GM23338 (cell line): ENCODE data around the gene SPG7. TPM values are rescaled to one million over a fixed set of nuclear protein-coding genes. Genes with fewer than 3 reads are reported as not detected.

ENCODE experiments used
- ATAC-seq: fragments of 200-7000 bp; cut with Tn5 transposase; 3 replicates; pipeline ENCODE4 v1.9.1; 2020
- DNase-seq: peaks from one replicate; pipeline ENCODE4 v3.0.0-alpha.2; 2015; ENCODE audit warnings: low spot score
- H2AFZ ChIP-seq: fragments of 200-600 bp; sonication (generic); 2 replicates; pipeline ENCODE4 v1.8.0; 2016; ENCODE audit warnings: antibody characterized with exemption, mild to moderate bottlenecking, moderate library complexity
- H3F3A ChIP-seq: fragments of 200-600 bp; sonication (generic); replicated peaks from 2 replicates; pipeline ENCODE4 v1.8.0; 2017; ENCODE audit warnings: antibody characterized with exemption, mixed run types, low read depth
- H3K27ac ChIP-seq: fragments of 200-600 bp; sonication (generic); 2 replicates; pipeline ENCODE4 v1.6.1; 2016; ENCODE audit warnings: low read depth
- H3K27me3 ChIP-seq: fragments of 200-600 bp; sonication (generic); 2 replicates; pipeline ENCODE4 v1.8.0; 2016; ENCODE audit warnings: mild to moderate bottlenecking, mixed run types, moderate library complexity; ENCODE audit not compliant: insufficient read depth
- H3K36me3 ChIP-seq: fragments of 200-600 bp; sonication (generic); 2 replicates; pipeline ENCODE4 v1.8.0; 2016; ENCODE audit warnings: mild to moderate bottlenecking; ENCODE audit not compliant: insufficient read depth
- H3K4me1 ChIP-seq: fragments of 200-600 bp; sonication (generic); 2 replicates; pipeline ENCODE4 v1.8.0; 2016; ENCODE audit warnings: mild to moderate bottlenecking, moderate library complexity; ENCODE audit not compliant: insufficient read depth
- H3K4me2 ChIP-seq: fragments of 200-600 bp; sonication (generic); 2 replicates; pipeline ENCODE4 v1.7.1; 2017; ENCODE audit warnings: mixed run types
- H3K4me3 ChIP-seq: fragments of 200-600 bp; sonication (generic); 2 replicates; pipeline ENCODE4 v1.6.1; 2016; ENCODE audit warnings: mixed run types
- H3K79me2 ChIP-seq: fragments of 200-600 bp; sonication (generic); replicated peaks from 2 replicates; pipeline ENCODE4 v1.8.0; 2017; ENCODE audit warnings: mild to moderate bottlenecking; ENCODE audit not compliant: insufficient read depth
- H3K9me2 ChIP-seq: fragments of 200-600 bp; sonication (generic); 2 replicates; pipeline ENCODE4 v1.8.0; 2017; ENCODE audit not compliant: insufficient read depth
- H4K20me1 ChIP-seq: fragments of 200-600 bp; sonication (generic); replicated peaks from 2 replicates; pipeline ENCODE4 v1.8.0; 2017; ENCODE audit warnings: mild to moderate bottlenecking; ENCODE audit not compliant: insufficient read depth
- H3K27ac Mint-ChIP-seq: 2 replicates; pipeline ENCODE4 v1.8.0; 2020; ENCODE audit warnings: inconsistent platforms, mild to moderate bottlenecking, moderate library complexity, mixed read lengths
- H3K27me3 Mint-ChIP-seq: 3 replicates; pipeline ENCODE4 v1.8.0; 2022; ENCODE audit warnings: low read depth, mild to moderate bottlenecking, moderate library complexity, mixed read lengths, inconsistent platforms; ENCODE audit not compliant: insufficient read depth, poor library complexity
- H3K36me3 Mint-ChIP-seq: 3 replicates; pipeline ENCODE4 v1.8.0; 2021; ENCODE audit warnings: low read depth, mild to moderate bottlenecking, inconsistent platforms, moderate library complexity, mixed read lengths
- H3K4me1 Mint-ChIP-seq: 3 replicates; pipeline ENCODE4 v1.8.0; 2020; ENCODE audit warnings: mild to moderate bottlenecking, inconsistent platforms, mixed read lengths
- H3K4me3 Mint-ChIP-seq: 3 replicates; pipeline ENCODE4 v1.8.0; 2021; ENCODE audit warnings: moderate library complexity, mild to moderate bottlenecking, inconsistent platforms, mixed read lengths
- H3K9me3 Mint-ChIP-seq: 3 replicates; pipeline ENCODE4 v1.8.0; 2020; ENCODE audit warnings: moderate library complexity, mild to moderate bottlenecking, inconsistent platforms, mixed read lengths
- CREB1 ChIP-seq: fragments of 250-450 bp; sonication (Bioruptor Pico); IDR thresholded peaks from 2 replicates; pipeline ENCODE4 v1.5.0; 2020; ENCODE audit warnings: low read depth, mild to moderate bottlenecking, moderate library complexity
- CTCF ChIP-seq, 2 experiments: fragments of 200-600 bp in 1 of 2; sonication (generic) in 1 of 2; conservative IDR thresholded peaks; 2 replicates each; pipeline versions ENCODE4 v1.5.1 to v1.6.1; 2016 to 2017; ENCODE audit warnings: antibody characterized with exemption in 2 of 2, low read depth in 2 of 2, mild to moderate bottlenecking in 2 of 2, moderate library complexity in 1 of 2
- ETS1 ChIP-seq: IDR thresholded peaks from 2 replicates; pipeline ENCODE4 v1.6.1; 2016; ENCODE audit warnings: antibody characterized with exemption
- EZH2 ChIP-seq: fragments of 200-600 bp; sonication (generic); IDR thresholded peaks from one replicate; pipeline ENCODE4 v1.8.0; 2017; ENCODE audit warnings: antibody characterized with exemption, mild to moderate bottlenecking, low read depth; ENCODE audit not compliant: unreplicated experiment
- EZH2phosphoT487 ChIP-seq: fragments of 200-600 bp; sonication (generic); IDR thresholded peaks from one replicate; pipeline ENCODE4 v1.8.1; 2018; ENCODE audit warnings: antibody characterized with exemption; ENCODE audit not compliant: unreplicated experiment
- JUNB ChIP-seq: IDR thresholded peaks from one replicate; pipeline ENCODE4 v1.6.1; 2016; ENCODE audit warnings: antibody characterized with exemption; ENCODE audit not compliant: unreplicated experiment
- NANOG ChIP-seq: IDR thresholded peaks from 2 replicates; pipeline ENCODE4 v1.6.1; 2016; ENCODE audit warnings: antibody characterized with exemption, borderline replicate concordance
- POLR2AphosphoS5 ChIP-seq: IDR thresholded peaks from 2 replicates; pipeline ENCODE4 v1.6.1; 2016; ENCODE audit warnings: antibody characterized with exemption, low read depth
- REST ChIP-seq: IDR thresholded peaks from one replicate; pipeline ENCODE4 v1.6.1; 2018; ENCODE audit warnings: antibody characterized with exemption; ENCODE audit not compliant: unreplicated experiment
- ZNF114 ChIP-seq: fragments of 250-450 bp; sonication (Bioruptor Pico); IDR thresholded peaks from 2 replicates; pipeline ENCODE4 v1.5.0; 2020; ENCODE audit warnings: mild to moderate bottlenecking, moderate library complexity
- ZNF331 ChIP-seq: fragments of 250-450 bp; sonication (Bioruptor Pico); IDR thresholded peaks from 2 replicates; pipeline ENCODE4 v1.5.0; 2020; ENCODE audit warnings: low read depth, mild to moderate bottlenecking, moderate library complexity
- polyA plus RNA-seq: library from polyadenylated mRNA; unstranded; fragments of >200 nt; fragmentation: Nextera tagmentation; extraction: Ambion mirVana; gene quantifications from 2 replicates; pipeline ENCODE4 v1.2.1, GENCODE V29; 2016
- total RNA-seq: library from RNA; depleted of rRNA; stranded (reverse); fragments of >200 nt; shearing (Covaris generic); gene quantifications from 2 replicates; pipeline ENCODE4 v1.2.3, GENCODE V29; 2014

The SPG7 gene
- total and polyA plus RNA-seq, 2 experiments from 2014 or later, result 77.1 to 267 TPM

- TF ChIP-seq CTCF (conservative IDR thresholded peaks at IDR 0.05; ENCODE audit: low read depth in 2 of 2), result no peak
- no peak for TF ChIP-seq EZH2phosphoT487
- TF ChIP-seq NANOG, result no peak
These were observed 16.1 kb upstream of the SPG7 start (continued) for GRCh38 chr16:89491974-89492687.

GRCh38 chr16:89493776-89494175, 14.4 kb upstream of the SPG7 start:
- no peak for TF ChIP-seq CREB1 (CRISPR knock-in tag)
- TF ChIP-seq ZNF331 (CRISPR knock-in tag), result no peak
- TF ChIP-seq ETS1, result no peak
- no peak for TF ChIP-seq ZNF114 (CRISPR knock-in tag)
- TF ChIP-seq JUNB, result no peak
- Mint-ChIP-seq H3K36me3 (peaks cover 6% of the 10 kb centered on the region; the same call in 2 of the 3 replicates), H3K27ac (no peak overlapping the region), H3K9me3 (no peaks in the 10 kb centered on the region; the same call in 1 of the 3 replicates), H3K4me3 (no peak overlapping the region), H3K27me3 (peaks cover 23% of the 10 kb centered on the region), H3K4me1 (peaks cover 13% of the 10 kb centered on the region; the same call in 2 of the 3 replicates)
- no peak for ATAC-seq
- Histone ChIP-seq H3K36me3 (no peaks in the 10 kb centered on the region), H3K79me2 (peaks cover 22% of the 10 kb centered on the region), H3K4me2 (no peak overlapping the region), H3F3A (peaks cover 3% of the 10 kb centered on the region; the same call in 1 of the 2 replicates), H3K27ac (no peak overlapping the region), H3K9me2 (no peaks in the 10 kb centered on the region), H4K20me1 (peaks cover 9% of the 10 kb centered on the region), H3K4me1 (peaks cover 14% of the 10 kb centered on the region), H3K4me3 (no peak overlapping the region), H2AFZ (no peak overlapping the region), H3K27me3 (no peaks in the 10 kb centered on the region)
- DNase-seq, result no peak

GRCh38 chr16:89495121-89495520, 13.1 kb upstream of the SPG7 start:
- no peak overlapping the region for H3K4me3 ChIP-seq
- no peak for TF ChIP-seq CTCF (conservative IDR thresholded peaks at IDR 0.05; ENCODE audit: low read depth in 2 of 2)
- TF ChIP-seq REST, result no peak
- TF ChIP-seq JUNB, result no peak
- TF ChIP-seq CREB1 (CRISPR knock-in tag), result no peak
- no peak for TF ChIP-seq EZH2
- no peak for TF ChIP-seq POLR2AphosphoS5

More at GRCh38 chr16:89495121-89495520, 13.1 kb upstream of the SPG7 start:
- peaks cover 2% of the 10 kb centered on the region; the same call in 1 of the 3 replicates for H3K36me3 Mint-ChIP-seq
- H3K27ac Mint-ChIP-seq, result no peak overlapping the region
- Histone ChIP-seq H3K9me2 (no peaks in the 10 kb centered on the region), H3K4me2 (no peak overlapping the region), H3K27ac (no peak overlapping the region), H3F3A (0 out of 2 replicates have a peak, but pooled peaks cover 3% of the 10 kb centered on the region), H4K20me1 (peaks cover 8% of the 10 kb centered on the region), H3K4me1 (peaks cover 13% of the 10 kb centered on the region), H3K36me3 (no peaks in the 10 kb centered on the region), H3K27me3 (no peaks in the 10 kb centered on the region), H2AFZ (no peak overlapping the region), H3K79me2 (peaks cover 19% of the 10 kb centered on the region)
- ATAC-seq, result no peak
- no peaks in the 10 kb centered on the region; the same call in 2 of the 3 replicates for H3K9me3 Mint-ChIP-seq
- no peak overlapping the region for H3K4me3 Mint-ChIP-seq
- H3K4me1 Mint-ChIP-seq, result peaks cover 12% of the 10 kb centered on the region; the same call in 2 of the 3 replicates
- DNase-seq, result no peak
- peaks cover 19% of the 10 kb centered on the region for H3K27me3 Mint-ChIP-seq
